ENCODE results near the gene OSBPL5. TPM values are rescaled to one million over a fixed set of nuclear protein-coding genes. Genes with fewer than 3 reads are reported as not detected.
A peak's percentile ranks its signal among the peaks of the same experiment; 100 is the strongest.

OSBPL5 gene
- total and polyA plus RNA-seq, 10 donors = 5.1 to 91.2 (median 51.0) TPM

- Histone ChIP-seq H3K4me1 (peaks cover 6 to 62% (median 29%) of the 10 kb centered on the region in 6 donors), H3K4me3 (no peak overlapping the region), H3K9me3 (no peaks in the 10 kb centered on the region), H3K27ac (no peak overlapping the region), H3K36me3 (peaks cover 0 to 17% (median 0%) of the 10 kb centered on the region in 6 donors), H3K27me3 (replicated peaks in 1 of 7) (no peaks in the 10 kb centered on the region)
- DNase-seq = peak; percentile 66
- intact Hi-C loops (cut with DNase I; ENCODE audit: low total_unique reads) = no loop called here
- 70 to 87% (median 76%) methylated on average over 18 to 23 of the region's 23 CpGs for WGBS, 5 donors
- no peak for TF ChIP-seq CTCF (IDR thresholded peaks at IDR 0.05 in 8 of 11, conservative IDR thresholded peaks at IDR 0.05 in 3 of 11)
- TF ChIP-seq POLR2A (IDR thresholded peaks at IDR 0.05) = no peak
- peak in 1 of 3 donors; percentile 10 for TF ChIP-seq POLR2AphosphoS5 (IDR thresholded peaks at IDR 0.05)
Observed at GRCh38 chr11:3133261-3134217, 31.6 kb downstream of the OSBPL5 start.

DNA sequence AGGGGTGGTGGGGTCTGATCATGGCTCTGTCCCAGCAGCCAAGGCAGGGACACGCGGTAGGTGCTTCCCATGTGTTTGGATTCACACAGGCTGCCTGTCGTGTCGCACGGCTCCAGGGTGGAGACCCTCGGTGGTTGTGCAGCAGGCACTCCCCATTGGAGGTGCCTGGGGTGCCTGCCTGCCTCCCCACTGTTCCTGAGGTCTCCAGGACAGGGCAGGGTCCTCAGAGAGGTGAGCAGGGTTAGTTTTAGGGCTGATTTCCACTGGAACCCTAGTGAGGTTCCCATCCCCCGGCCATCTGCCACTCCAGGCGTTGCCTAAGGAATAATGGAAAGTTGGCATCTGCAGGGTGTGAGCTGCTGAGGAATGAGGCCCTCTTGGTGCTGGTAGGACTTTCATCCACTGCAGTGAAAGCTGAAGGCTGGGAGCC, 32.3 kb downstream of the OSBPL5 start:
- intact Hi-C loops (cut with DNase I; ENCODE audit: low total_unique reads) = no loop called here

DNA sequence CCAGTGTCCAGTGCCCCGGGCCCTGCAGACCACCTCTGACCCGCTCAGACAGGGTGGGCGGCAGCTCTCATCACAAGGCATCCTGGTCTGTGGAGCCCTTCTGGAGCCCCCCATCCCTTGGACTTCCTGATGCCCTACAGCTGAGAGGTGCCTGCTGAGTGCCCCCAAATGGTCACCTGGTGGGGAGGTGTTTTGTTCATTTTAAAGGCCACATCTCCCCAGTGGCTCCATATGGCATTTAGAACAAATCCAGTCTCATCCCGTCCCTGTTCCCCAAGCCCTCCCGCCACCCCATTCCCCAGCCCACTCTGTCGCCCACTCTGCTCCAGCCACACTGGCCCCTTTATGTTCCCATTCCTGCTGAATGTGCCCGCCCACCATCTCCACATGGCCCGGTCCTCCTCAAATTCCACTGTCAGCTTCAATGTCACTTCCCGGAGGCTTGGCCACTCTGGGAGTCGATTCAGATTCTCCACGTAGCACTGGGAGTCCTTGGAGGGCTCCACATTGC, 32.8 kb downstream of the OSBPL5 start:
- Histone ChIP-seq H3K27ac (no peak overlapping the region), H3K27me3 (replicated peaks in 1 of 7) (no peaks in the 10 kb centered on the region), H3K4me1 (peaks cover 6 to 62% (median 36%) of the 10 kb centered on the region in 6 donors), H3K36me3 (peaks cover 0 to 24% (median 0%) of the 10 kb centered on the region in 6 donors), H3K9me3 (no peaks in the 10 kb centered on the region), H3K4me3 (no peak overlapping the region)
- peak; percentile 38 for DNase-seq
- 90 to 94% (median 91%) methylated on average over 10 to 11 of the region's 11 CpGs for WGBS, 5 donors
- intact Hi-C loops (cut with DNase I; ENCODE audit: low total_unique reads) = no loop called here
- TF ChIP-seq POLR2AphosphoS5 (IDR thresholded peaks at IDR 0.05) = no peak
- TF ChIP-seq CTCF (IDR thresholded peaks at IDR 0.05 in 8 of 11, conservative IDR thresholded peaks at IDR 0.05 in 3 of 11) = no peak
- TF ChIP-seq POLR2A (IDR thresholded peaks at IDR 0.05) = no peak

More for the DNA sequence above, 32.3 kb downstream of the OSBPL5 start:
- H3K27me3 ChIP-seq (replicated peaks in 1 of 7) = no peaks in the 10 kb centered on the region
- H3K4me3 ChIP-seq = no peak overlapping the region
- H3K36me3 ChIP-seq = peaks cover 0 to 22% (median 0%) of the 10 kb centered on the region in 6 donors
- no peaks in the 10 kb centered on the region for H3K9me3 ChIP-seq
- WGBS, 5 donors = 86 to 97% (median 94%) methylated on average over 4 to 8 of the region's 8 CpGs
- H3K27ac ChIP-seq = no peak overlapping the region
- TF ChIP-seq POLR2AphosphoS5 (IDR thresholded peaks at IDR 0.05) (no peak), POLR2A (IDR thresholded peaks at IDR 0.05) (no peak), CTCF (IDR thresholded peaks at IDR 0.05 in 8 of 11, conservative IDR thresholded peaks at IDR 0.05 in 3 of 11) (no peak)
- H3K4me1 ChIP-seq = peaks cover 6 to 62% (median 31%) of the 10 kb centered on the region in 6 donors
- DNase-seq = peak; percentile 52
